ENCODE data around the gene SH2D2A. TPM values are rescaled to one million over a fixed set of nuclear protein-coding genes. Genes with fewer than 3 reads are reported as not detected.

SH2D2A gene
- total RNA-seq, 1 experiment from 2014 or later, result 4.9 TPM

- Mint-ChIP-seq H3K36me3 (peaks cover 9% of the 10 kb centered on the region), H3K4me3 (no peak within 1 kb of the TSS), H3K27me3 (ENCODE audit: low read depth) (no peaks in the 10 kb centered on the region), H3K9me3 (no peaks in the 10 kb centered on the region), H3K4me1 (peaks cover 34% of the 10 kb centered on the region), H3K27ac (peak within 1 kb of the TSS; percentile 28; the same call in 1 of the 2 replicates)
- peak; percentile 96 for ATAC-seq
- CTCF ChIA-PET, result interaction anchor here (0.5 to 2.9 kb wide), 17 partner anchors 15 to 307 kb away, joined by 3 to 39 read pairs (median 4); partner anchors contain the start of genes ISG20L2, LRRC71, METTL25B and MRPL24
- POLR2A ChIA-PET, result interaction anchor here (0.6 to 3.4 kb wide), 8 partner anchors 12 to 93 kb away, joined by 3 to 24 read pairs (median 6); partner anchors contain the start of genes HDGF, ISG20L2, METTL25B and MRPL24
- peak; percentile 98 for DNase-seq (ENCODE audit: low spot score)
- TF ChIP-seq ESRRA (CRISPR knock-in tag; IDR thresholded peaks at IDR 0.05; ENCODE audit: borderline replicate concordance), result peak; percentile 38; the same call in 1 of the 2 replicates
- TF ChIP-seq NFYB (CRISPR knock-in tag; conservative IDR thresholded peaks at IDR 0.05; ENCODE audit: low read depth), result 0 out of 2 replicates have a peak, but pooled peaks have one; percentile 16
- TF ChIP-seq HMGXB4 (CRISPR knock-in tag; IDR thresholded peaks at IDR 0.05), result peak; percentile 84
- TF ChIP-seq ZNF121 (CRISPR knock-in tag; IDR thresholded peaks at IDR 0.05), result peak; percentile 83
- peak; percentile 76; the same call in 1 of the 2 replicates for TF ChIP-seq JUN (CRISPR knock-in tag; IDR thresholded peaks at IDR 0.05)
- no peak for TF ChIP-seq ZNF512 (CRISPR knock-in tag; IDR thresholded peaks at IDR 0.05; ENCODE audit: borderline replicate concordance)
- TF ChIP-seq ERG (CRISPR knock-in tag; IDR thresholded peaks at IDR 0.05), result no peak
- TF ChIP-seq NFE2L1 (CRISPR knock-in tag; IDR thresholded peaks at IDR 0.05), result 0 out of 2 replicates have a peak, but pooled peaks have one; percentile 36
- no peak for TF ChIP-seq IRF2 (CRISPR knock-in tag; IDR thresholded peaks at IDR 0.05; ENCODE audit: borderline replicate concordance, low read depth)
- TF ChIP-seq SP1 (CRISPR knock-in tag; conservative IDR thresholded peaks at IDR 0.05), result peak; percentile 82
- TF ChIP-seq TEAD1 (CRISPR knock-in tag; IDR thresholded peaks at IDR 0.05), result 0 out of 2 replicates have a peak, but pooled peaks have one; percentile 16
- peak; percentile 81; the same call in 1 of the 2 replicates for TF ChIP-seq FOXP1 (CRISPR knock-in tag; IDR thresholded peaks at IDR 0.05; ENCODE audit: borderline replicate concordance)
- TF ChIP-seq KAT7 (CRISPR knock-in tag; IDR thresholded peaks at IDR 0.05; ENCODE audit: borderline replicate concordance), result no peak
- TF ChIP-seq TEAD4 (CRISPR knock-in tag; IDR thresholded peaks at IDR 0.05), result peak; percentile 57; the same call in 1 of the 2 replicates
- TF ChIP-seq ZNF219 (CRISPR knock-in tag; IDR thresholded peaks at IDR 0.05; ENCODE audit: borderline replicate concordance), result peak; percentile 35; the same call in 1 of the 2 replicates
- TF ChIP-seq EMX1 (CRISPR knock-in tag; IDR thresholded peaks at IDR 0.05), result no peak
- TF ChIP-seq ATF2 (CRISPR knock-in tag; IDR thresholded peaks at IDR 0.05; ENCODE audit: borderline replicate concordance, low read depth), result no peak
- no peak for TF ChIP-seq ZNF396 (CRISPR knock-in tag; IDR thresholded peaks at IDR 0.05; ENCODE audit: borderline replicate concordance)
- no peak; the same call in 1 of the 2 replicates for TF ChIP-seq E2F5 (CRISPR knock-in tag; IDR thresholded peaks at IDR 0.05)
- no peak for TF ChIP-seq CREM (CRISPR knock-in tag; IDR thresholded peaks at IDR 0.05)
- TF ChIP-seq SMAD4 (CRISPR knock-in tag; IDR thresholded peaks at IDR 0.05), result peak; percentile 61; the same call in 1 of the 2 replicates
- no peak for TF ChIP-seq CREB1 (CRISPR knock-in tag; IDR thresholded peaks at IDR 0.05)
- no peak for TF ChIP-seq ZNF532 (CRISPR knock-in tag; IDR thresholded peaks at IDR 0.05; ENCODE audit: borderline replicate concordance)
- peak; percentile 35; the same call in 1 of the 2 replicates for TF ChIP-seq FOXK1 (CRISPR knock-in tag; IDR thresholded peaks at IDR 0.05)
- no peak for TF ChIP-seq NR3C1 (CRISPR knock-in tag; conservative IDR thresholded peaks at IDR 0.05; ENCODE audit: low read depth)
Observed at GRCh38 chr1:156767101-156767878, 49.4 kb downstream of the SH2D2A start, which contains the start of gene PRCC. TSS of gene PRCC (plus strand) at chr1:156767535. CDS start at chr1:156767772, 237 bp downstream.

Measured in WTC11 (cell line).